Activated CD8-positive, alpha-beta memory T cell treated with anti-CD3 and anti-CD28 coated beads for 4 hours (primary cell): ENCODE results near the gene TEX54.
"Not testable (repeated sequence)": the region's sequence is repeated elsewhere in the genome, so short reads cannot be mapped to it uniquely, and the experiment has no call there.

Source experiments
- DNase-seq, 2 donors: peaks; one replicate each; pipeline ENCODE4 v3.0.0-alpha.2; 2020; ENCODE audit warnings: low read depth in 2 of 2

TEX54 gene

DNA sequence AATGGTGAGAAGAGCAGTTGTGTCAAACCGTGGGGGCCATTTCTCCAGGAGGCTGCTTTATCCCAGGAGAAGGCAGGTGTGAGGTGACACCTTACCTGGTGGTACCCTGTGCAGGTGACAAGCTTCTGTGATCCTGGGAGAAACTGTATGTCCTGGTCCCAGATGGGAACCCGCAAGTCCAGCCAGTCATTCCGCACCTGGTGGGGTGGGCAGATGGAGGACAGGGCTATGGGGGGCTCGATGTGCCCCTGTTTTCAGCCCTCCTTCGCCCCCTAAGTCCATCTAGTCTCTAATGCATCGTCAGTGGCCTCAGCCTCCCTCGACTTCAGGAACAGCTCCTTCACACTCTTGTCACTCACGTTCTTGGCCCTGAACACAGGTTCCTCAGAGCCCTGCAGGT lies 2.7 kb upstream of the TEX54 start:
- DNase-seq = no peak

DNA sequence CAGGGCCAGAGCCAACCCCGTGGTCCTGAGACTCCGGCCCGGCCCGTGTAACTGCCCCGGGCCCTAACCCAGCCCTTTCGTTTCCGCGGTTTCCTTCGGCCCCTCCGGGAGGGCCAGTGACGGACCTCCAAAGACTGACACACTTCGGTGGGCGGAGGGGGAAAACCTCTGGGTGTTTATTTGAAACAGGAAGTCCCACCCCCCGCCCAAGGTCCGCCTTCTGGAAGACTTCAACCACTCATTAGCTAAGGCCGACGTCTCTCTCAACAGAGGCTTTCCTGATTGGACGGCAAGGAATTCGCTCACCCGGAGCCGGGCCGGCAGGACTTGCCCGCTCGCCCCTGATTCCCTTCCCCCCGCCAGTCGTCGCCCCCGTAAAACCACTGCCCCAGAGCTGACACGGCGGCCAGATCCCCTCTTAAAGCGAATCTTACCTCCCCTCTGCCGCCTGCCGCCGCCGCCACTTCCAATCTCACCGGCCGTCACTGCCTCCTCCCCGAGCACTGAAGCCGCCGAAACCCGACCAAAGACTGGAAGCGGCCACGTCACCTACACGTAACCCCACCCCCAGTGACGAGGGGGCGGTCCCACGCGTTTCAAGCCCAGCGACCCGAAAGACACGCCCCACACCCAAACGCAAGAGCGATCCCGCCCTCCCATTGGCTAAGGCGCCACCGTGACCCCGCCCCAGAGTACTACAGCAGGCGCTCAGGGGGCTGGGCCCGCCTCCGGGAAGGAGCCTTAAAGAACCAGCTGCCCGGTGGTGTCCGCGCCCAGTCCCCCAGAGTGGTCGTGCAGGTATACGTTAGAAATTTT lies 913 bp downstream of the TEX54 start, which contains the start of gene STX5:
STX5 (minus strand) TSS at position 532 of the 816 bp plus-strand sequence. CDS start 808 bp downstream, outside the sequence.
- peak; percentile 99 for DNase-seq

DNA sequence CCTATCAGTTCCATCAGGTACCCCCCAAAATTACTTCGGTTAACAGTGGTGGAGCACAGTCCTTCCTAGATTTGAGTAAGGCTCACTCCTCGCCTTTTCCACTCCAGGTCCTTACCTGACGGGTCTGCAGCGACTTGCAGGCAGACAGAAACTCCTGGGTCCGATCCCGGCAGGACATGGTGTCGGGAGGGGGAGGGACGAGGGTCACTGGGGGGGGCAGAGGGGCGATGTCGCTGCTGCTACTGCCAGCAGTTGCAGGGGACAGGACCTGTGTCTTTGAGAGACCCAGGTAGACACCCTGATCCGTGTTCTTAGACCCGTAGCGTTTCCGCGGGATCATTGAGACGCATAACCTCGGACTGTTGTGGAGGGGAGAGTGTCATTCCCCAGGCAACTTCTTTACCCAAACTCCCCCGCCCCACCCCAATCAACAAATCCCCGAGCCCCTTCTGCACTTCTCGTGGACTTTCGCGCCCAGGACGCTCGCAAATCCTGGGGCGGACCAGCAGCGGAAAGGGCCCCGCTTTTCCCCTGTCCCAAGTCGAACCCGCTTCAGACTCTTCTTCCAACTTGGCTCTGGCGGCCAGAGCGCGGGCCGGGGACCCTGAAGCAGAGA lies 1.6 kb downstream of the TEX54 start:
- DNase-seq = no peak

DNA sequence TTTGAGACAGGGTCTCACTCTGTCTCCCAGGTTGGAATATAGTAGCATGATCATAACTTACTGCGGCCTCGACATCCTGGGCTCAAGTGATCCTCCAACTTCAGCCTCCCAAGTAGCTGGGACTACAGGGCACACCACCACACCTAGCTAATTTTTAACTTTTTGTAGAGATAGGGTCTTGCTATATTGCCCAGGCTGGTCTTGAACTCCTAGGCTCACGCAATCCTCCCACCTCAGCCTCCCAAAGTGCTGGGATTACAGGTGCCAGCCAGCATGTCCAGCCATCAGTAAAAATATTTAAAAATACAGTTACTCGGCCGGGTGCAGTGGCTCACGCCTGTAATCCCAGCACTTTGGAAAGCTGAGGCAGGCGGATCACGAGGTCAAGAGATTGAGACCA lies 4.5 kb downstream of the TEX54 start:
- not testable (repeated sequence) for DNase-seq

DNA sequence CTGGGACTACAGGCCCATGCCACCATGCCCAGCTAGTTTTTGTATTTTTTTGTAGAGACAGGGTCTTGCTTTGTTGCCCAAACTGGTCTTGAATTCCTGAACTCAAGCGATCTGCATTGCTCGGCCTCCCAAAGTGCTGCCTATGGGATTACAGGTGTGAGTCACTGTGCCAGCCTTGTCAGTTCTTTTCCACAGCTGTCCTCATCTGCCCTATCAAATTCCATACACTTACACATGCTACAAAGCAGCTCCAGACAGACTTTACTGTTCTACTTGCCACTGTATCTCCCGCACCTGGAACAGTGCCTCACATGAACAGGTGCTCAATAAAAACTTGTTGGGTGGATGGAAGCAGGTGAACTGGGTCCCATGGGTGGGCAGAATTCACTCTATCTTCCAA lies 9.0 kb downstream of the TEX54 start:
- DNase-seq = no peak

DNA sequence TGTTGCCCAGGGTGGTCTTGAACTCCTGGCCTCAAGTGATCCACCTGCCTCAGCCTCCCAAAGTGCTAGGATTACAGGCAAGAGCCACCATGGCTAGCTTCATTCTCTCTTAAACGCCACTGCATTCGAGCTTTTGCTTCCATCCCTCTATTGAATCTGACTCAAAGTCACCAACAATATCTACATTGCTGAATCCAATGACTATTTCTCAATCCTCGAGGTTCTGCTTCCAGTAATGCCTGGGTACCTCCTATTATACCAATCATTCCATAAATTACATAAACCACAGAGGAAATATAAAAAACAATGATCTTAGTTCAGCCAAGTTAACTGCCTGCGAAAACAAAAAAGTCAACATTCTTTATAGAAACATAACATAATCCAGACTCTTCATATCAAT lies 15.5 kb downstream of the TEX54 start:
- DNase-seq = no peak

DNA sequence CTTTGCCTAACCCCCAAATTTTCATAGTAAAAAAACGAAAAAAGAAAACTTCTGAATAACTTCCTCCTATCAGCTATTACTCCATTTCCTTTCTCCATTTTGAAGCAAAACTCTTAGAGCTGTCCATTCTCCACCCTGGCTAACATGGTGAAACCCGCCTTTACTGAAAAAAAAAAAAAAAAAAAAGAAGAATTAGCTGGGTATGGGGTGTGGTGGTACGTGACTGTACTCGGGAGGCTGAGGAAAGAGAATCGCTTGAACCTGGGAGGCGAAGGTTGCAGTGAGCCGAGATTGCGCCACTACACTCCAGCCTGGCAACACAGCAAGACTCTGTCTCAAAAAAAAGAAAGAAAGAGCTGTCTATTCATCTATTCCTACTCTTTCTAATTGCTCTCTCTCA lies 16.1 kb downstream of the TEX54 start:
- no peak for DNase-seq

DNA sequence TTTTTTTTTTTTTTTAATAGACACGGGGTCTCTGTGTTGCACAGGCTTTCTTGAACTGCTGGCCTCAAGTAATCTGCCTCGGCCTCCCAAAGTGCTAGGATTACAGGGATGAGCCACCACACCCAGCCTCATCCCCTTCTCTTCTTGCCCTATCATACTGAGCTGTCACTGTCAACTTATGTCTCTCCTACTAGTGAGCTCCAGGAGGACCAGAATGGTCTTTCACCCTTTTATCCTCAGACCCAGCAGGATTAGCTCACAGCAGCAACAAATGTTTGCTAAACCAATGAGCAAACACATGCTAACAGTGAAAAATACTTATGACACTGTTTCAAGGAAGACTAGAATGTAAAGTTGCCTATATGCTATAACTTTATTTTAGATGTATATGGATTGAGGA lies 21.0 kb downstream of the TEX54 start:
- DNase-seq = no peak

DNA sequence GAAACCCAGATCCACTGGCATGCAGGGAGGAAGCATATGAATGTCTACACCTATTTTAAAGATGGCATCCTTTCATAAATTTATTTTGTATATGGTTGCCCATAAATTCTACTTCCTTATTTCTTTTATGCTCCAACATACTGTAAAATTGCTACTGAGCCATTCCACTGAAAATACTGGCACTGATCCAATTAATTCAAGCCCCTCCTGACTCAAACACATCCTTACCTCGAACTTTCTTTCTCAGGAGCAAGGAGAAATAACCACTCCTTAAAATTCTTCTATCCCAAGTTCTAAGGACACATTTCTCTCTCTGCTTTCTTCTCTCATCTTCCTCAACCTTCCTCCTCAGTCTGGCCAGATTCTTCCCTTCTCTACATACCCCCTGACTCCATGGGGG lies 21.9 kb downstream of the TEX54 start:
- no peak for DNase-seq

DNA sequence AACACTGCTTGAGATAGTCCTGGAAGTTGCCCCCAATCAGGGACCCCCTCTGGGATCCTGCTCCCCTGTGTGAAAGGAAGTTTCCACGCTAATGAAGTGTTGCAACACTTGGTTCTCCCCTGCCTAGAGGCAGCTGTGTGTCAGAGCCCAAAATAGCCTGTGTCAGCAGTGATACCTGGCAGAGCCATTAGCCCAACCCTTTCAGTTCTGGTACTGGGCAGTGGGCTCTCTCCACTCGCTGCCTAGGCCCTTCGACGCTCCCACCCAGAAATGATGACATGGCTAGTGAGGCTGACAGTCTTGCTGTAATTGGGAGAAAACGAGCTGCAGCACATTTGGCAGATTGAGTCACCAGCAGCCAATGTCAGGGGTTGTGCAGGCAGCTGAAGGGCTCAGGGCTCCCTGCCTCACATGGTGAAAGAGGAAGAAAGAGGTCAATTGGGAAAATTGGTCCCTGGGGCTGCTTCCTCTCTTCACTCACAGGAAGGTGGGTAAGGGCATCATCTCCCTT lies 26.0 kb downstream of the TEX54 start:
- DNase-seq = no peak

DNA sequence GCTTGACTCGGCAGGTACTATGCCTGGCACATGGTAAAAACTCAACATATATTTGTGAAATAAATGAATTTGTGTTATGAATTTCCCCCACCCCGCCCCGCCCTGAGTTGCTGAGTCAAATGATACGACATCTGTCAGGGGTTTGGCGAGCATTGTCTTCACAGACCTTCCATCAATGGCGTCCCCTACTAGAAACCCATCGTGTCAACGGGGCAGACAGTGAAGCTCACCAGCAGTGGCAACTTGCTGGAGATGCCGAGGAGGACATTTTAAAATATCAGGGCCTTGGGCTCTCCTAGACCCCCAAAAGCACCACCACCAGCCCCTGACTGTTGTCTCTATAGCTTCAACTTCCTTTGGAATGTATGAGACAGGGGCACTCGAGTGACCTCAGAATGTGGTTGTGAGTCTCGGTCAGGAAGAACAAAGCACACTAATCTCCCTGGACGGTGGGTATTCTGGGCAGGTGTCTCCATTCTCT lies 26.6 kb downstream of the TEX54 start:
- DNase-seq = no peak

DNA sequence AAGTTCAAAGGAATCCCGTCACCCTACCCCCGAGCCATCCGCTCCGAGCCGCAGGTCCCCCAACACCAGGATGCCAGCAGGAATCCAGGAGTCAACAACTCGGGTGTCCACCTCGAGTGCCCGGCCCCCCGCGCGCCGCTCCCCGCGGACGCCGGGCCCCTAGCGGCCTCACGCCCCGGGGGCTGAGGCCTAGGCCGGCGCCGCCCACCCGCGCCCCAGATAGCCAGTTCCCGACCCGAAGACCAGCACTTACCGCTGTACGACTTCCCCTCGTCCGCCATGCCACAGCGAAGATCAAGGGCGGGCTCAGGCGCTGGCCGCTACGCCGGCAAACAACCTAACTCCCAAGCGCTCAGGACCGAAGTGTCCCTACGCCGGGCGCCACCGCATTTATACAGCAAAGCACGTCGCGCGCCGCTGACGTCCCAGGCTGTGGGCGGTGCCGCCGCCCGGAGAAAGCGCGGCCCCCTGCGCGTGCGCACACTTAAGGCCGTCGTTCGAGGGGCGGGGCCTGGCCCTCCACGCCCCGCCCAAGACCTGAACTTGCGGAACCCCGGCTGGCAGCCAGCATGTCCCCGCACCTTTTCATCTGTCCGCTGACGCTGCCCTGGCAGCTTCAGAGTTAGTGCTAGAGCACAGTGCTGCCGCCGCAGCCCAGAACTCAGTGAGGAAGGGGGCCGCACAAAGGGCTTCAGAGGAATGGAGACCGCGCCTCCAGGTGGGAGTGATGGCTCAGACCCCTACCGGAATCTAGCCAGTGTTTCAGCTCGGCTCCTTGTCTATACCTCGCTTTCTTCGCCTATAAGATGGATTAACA lies 27.4 kb downstream of the TEX54 start, which contains the start of gene NXF1:
NXF1 (minus strand) TSS at position 365 of the 817 bp plus-strand sequence; CDS start at position 281, 84 bp downstream.
- DNase-seq = peak; percentile 87

DNA sequence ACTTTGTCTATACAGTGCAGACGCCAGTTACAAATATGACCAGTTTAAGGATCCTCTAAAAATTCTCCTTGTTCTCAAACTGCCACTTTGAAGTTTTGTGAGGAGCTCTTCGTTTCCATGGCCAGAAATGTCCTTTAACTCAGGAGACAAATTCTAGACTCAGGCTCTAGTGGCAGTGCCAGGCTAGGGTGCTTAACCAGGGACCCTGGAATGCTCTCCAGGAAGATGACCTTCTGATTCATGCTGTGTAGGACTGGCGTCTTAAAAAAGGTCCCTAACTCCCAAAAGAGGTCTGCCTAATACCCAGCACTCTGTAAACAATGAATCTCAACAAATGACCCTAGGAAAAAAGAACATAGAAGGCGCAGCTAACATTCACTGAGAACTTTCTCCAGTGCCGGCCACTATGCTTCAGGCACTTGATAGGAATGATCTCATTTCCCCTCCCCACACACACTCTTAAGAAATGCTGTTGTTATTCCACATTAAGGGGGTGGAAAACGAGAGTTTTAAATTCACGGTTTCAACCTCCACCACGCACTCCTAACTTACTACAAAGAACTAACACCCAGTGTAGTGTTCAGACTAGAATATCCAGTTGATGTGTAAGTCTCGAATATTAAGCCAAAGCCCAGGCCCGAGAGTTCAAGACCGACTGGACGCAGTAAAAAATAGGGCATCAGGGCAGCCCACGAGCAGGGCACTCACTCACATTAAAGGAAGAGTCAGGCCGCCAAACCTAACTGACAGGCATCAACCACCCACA lies 28.1 kb downstream of the TEX54 start:
- DNase-seq = no peak

DNA sequence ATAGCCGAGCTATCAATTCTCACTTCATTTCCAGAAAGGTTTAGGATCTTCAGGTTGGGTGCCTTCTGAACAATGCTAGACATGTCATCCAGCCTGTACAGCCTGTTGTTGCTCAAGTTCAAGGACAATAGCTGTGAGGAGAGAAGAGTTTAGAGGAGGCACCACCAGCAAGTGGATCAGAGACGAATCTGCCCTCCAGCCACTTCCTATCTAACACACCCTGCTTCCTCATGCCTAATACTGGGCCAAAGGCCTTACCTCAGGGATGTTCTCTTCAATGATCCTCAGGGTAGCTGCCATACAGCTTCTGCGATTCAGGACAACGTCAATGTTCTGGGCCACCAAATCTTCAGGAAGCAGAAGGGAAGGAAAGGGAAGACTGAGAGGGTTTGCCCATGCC lies 31.6 kb downstream of the TEX54 start:
- no peak for DNase-seq

DNA sequence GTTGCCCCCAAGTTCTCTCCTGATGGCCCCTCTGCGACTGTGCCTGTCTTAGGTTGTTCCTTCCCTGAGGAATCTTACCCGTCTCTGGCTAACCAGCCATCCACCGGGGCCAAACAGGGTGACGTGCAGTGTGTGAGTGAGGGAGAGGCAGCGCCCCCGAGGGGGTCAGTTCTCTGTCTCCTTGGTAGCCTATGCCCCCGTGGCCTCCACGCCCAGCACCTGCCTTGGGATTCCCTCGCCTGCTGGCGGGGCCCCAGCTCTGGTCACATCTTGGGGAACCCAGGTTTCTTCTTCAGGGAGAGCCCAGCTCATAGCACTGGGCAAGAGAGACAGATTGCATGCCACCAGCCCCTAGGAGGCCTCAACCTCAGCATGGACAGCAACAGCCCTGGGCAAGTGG lies 33.2 kb downstream of the TEX54 start:
- DNase-seq = no peak

DNA sequence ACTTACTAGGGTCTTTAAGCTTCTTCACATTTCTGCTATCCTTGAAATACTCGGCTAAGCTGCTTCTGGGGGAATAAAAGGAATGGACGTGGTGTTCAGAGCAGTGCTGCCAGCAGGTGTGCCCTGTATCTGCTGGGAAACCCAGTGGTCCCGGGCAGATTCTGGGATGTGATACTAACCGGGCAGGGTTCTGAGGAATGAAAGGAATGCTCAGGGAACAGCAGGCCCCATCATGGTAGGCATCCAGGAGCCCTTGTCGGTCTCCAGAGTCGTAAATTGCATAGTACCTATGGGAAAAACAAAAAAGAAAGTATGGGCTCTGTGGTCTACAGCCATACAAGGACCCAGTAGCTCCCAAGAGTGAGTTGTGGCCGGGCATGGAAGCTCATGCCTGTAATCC lies 36.4 kb downstream of the TEX54 start:
- DNase-seq = no peak

DNA sequence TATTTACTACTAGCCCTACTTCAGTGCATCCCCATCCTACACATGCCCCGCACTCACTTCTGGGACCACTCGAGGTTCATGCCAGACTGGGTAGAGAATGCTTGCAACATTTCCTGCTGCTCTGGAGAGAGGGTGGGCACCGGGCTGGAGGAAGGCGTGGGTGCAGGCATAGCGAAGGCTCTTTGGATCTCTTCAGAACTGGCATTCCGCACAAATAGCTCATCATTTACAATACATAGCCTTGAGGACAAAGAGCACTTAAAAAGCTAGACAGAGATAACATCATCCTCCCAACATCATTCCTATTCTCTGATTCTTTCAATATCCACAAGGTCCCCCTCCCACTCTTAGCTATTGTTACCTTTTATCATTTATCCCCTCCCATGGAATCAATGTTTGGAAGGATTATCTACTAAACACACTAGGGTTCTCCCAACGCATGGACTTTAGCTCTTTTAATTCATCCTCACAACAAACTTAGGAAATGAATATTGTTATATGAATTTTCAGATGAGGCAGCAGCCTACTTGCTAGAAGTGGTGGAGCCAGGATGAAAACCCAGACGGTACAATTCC lies 38.4 kb downstream of the TEX54 start:
- no peak for DNase-seq

DNA sequence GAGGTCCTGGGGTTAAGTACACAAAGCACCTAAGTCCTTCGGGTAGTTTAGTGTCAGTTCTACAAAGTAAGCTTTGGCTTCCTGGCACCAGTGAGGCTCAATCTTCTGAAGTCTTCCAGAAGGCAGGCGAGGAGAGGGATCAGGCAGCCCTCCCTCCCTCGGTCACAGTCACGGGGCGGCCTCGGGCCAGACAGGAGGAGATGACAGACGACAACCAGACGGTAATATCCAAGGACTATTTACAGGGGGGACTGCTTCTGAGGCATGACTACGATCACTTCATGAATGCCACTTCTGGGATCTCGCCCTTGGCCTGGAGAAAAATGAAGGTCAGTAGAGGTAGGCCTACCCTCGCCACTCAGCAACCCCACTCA lies 40.5 kb downstream of the TEX54 start:
- no peak for DNase-seq

DNA sequence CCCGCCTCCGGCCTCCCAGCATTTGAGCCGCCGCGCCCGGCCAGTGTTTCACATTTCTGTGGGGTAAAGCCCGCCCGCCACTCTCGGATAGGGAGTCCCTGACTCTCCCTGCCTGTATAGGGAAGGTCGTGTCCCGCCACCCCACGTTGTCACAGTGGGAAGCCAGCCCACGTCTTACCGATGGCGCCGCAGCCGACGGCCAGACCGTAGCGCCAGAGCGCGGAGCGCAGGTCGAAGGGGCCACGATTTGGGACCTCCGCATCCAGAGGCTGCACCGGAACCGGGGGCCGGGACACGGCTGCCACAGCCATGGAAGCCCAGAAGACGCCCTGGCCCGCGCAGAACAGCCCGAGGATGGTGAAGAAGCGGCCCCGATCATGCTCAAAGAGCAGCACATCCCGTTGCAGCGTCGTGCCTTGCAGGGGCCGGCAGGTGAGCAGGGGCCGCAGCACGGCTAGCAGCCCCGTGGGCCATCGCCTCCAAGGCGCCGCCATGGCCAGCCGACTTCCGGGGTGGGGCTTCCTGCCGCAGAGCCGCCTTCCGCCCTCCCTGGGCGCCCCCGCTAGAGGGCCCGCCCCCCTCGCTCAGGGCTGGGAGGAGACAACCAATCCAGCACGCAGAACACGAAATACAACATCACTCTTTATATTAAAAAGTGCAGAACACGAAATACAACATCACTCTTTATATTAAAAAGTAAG lies 41.0 kb downstream of the TEX54 start, which contains the start of gene TMEM223:
TMEM223 (minus strand) TSS at position 506 of the 701 bp plus-strand sequence; CDS start at position 494, 12 bp downstream.
- peak; percentile 78 to 83 for DNase-seq

DNA sequence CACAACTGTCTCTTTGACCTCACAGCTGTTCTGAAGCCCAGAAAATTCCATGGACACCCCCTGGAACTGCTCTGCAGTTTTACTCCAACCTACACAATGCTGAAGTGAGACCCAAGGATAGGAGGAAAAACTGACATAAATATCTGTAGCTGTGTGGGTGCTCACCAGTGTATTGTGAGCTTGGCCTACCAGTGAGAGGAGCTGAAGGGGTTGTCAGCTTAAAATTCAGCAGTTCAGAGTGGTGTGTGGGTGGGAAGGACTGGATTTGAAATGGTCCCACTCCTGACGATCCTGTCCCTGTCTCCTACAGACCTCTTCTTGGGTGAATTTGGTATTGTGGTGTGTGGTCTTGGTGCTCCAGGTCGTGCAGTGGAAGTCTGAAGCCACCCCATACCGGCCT lies 43.1 kb downstream of the TEX54 start:
- no peak for DNase-seq
